Caco-2 (cell line): ENCODE data around the gene SSBP1. TPM values are rescaled to one million over a fixed set of nuclear protein-coding genes. Genes with fewer than 3 reads are reported as not detected.

Experiments
- BruUV-seq: library from RNA; stranded (reverse); fragments of 400-500 nt; replicated peaks from 2 replicates; lab custom pipeline; 2021; lab: Mats Ljungman, UMichigan
- CTCF ChIA-PET: fragments of 300-600 bp; sonication (Branson Sonifier 250); formaldehyde crosslinking; loops from one replicate; lab custom pipeline; 2022; ENCODE audit warnings: antibody characterized with exemption; lab: Charles Lee
- POLR2A ChIA-PET: fragments of 300-600 bp; sonication (Branson Sonifier 250); formaldehyde crosslinking; loops from one replicate; lab custom pipeline; 2022; ENCODE audit warnings: antibody characterized with exemption; lab: Charles Lee
- DNase-seq, 2 experiments: peaks; one replicate each; pipeline versions ENCODE4 v3.0.0 to v3.0.0-alpha.2; 2020 to 2022
- H3K27me3 ChIP-seq: replicated peaks from 2 replicates; pipeline ENCODE4 v1.6.0; 2011; ENCODE audit warnings: low read length; ENCODE audit not compliant: control insufficient read depth, insufficient read depth
- H3K36me3 ChIP-seq: 2 replicates; pipeline ENCODE4 v1.5.1; 2011; ENCODE audit warnings: low read length; ENCODE audit not compliant: control insufficient read depth, insufficient read depth
- H3K4me1 ChIP-seq: fragments of 250-450 bp; sonication (Bioruptor Pico); 2 replicates; pipeline ENCODE4 v1.5.1; 2020; ENCODE audit warnings: mild to moderate bottlenecking
- H3K4me3 ChIP-seq: 2 replicates; pipeline ENCODE4 v1.5.1; 2011; ENCODE audit warnings: low read depth, mild to moderate bottlenecking, control low read depth, low read length
- H3K9me3 ChIP-seq: fragments of 250-450 bp; sonication (Bioruptor Pico); 2 replicates; pipeline ENCODE4 v1.5.1; 2020; ENCODE audit warnings: mild to moderate bottlenecking, moderate library complexity
- H3K27ac Mint-ChIP-seq: one replicate; pipeline ENCODE4 v1.8.0; 2022; ENCODE audit warnings: mixed read lengths; ENCODE audit not compliant: unreplicated experiment
- H3K27me3 Mint-ChIP-seq: one replicate; pipeline ENCODE4 v1.8.0; 2022; ENCODE audit warnings: mixed read lengths; ENCODE audit not compliant: insufficient read depth, unreplicated experiment
- H3K36me3 Mint-ChIP-seq: one replicate; pipeline ENCODE4 v1.8.0; 2022; ENCODE audit warnings: mild to moderate bottlenecking, mixed read lengths; ENCODE audit not compliant: insufficient read depth, unreplicated experiment
- H3K4me1 Mint-ChIP-seq: one replicate; pipeline ENCODE4 v1.8.0; 2022; ENCODE audit warnings: low read depth, mixed read lengths; ENCODE audit not compliant: unreplicated experiment
- H3K4me3 Mint-ChIP-seq: one replicate; pipeline ENCODE4 v1.8.0; 2022; ENCODE audit warnings: mild to moderate bottlenecking, moderate library complexity, mixed read lengths; ENCODE audit not compliant: unreplicated experiment
- H3K9me3 Mint-ChIP-seq: one replicate; pipeline ENCODE4 v1.8.0; 2022; ENCODE audit warnings: mixed read lengths; ENCODE audit not compliant: unreplicated experiment
- CTCF ChIP-seq, 2 experiments: fragments of 200-600 bp in 1 of 2; IDR thresholded peaks; 1 replicate in 1 of 2; 2 replicates in 1 of 2; pipeline versions ENCODE4 v1.5.1 to v1.8.0; 2011 to 2022; ENCODE audit warnings: antibody characterized with exemption in 1 of 2, control low read depth in 1 of 2, inconsistent platforms in 1 of 2, low read depth in 1 of 2, low read length in 1 of 2, mild to moderate bottlenecking in 1 of 2, moderate library complexity in 1 of 2; ENCODE audit not compliant: insufficient read depth in 1 of 2, severe bottlenecking in 1 of 2, unreplicated experiment in 1 of 2
- intact Hi-C: fragments of 100-400 bp; cut with micrococcal nuclease; formaldehyde crosslinking; loops from one replicate; pipeline ENCODE4 v1.10.0; 2022; ENCODE audit not compliant: unreplicated experiment
- total RNA-seq: library from RNA; stranded (reverse); gene quantifications from 2 replicates; pipeline ENCODE4 v1.2.3, GENCODE V29; 2022

The SSBP1 gene
- total RNA-seq, 1 experiment from 2014 or later: 199 TPM

GRCh38 chr7:141708351-141708750 is 29.8 kb upstream of the SSBP1 start, which contains the start of gene WEE2:
WEE2 (plus strand) TSS chr7:141708353; CDS start chr7:141708759, 406 bp downstream.
- H3K27me3 Mint-ChIP-seq: no peaks in the 10 kb centered on the region
- Histone ChIP-seq H3K4me1 (peaks cover 48% of the 10 kb centered on the region), H3K36me3 (no peaks in the 10 kb centered on the region), H3K9me3 (no peaks in the 10 kb centered on the region), H3K4me3 (no peak within 1 kb of the TSS), H3K27me3 (no peaks in the 10 kb centered on the region)
- TF ChIP-seq CTCF (IDR thresholded peaks at IDR 0.05; ENCODE audit: insufficient read depth in 1 of 2, low read depth in 1 of 2, low read length in 1 of 2, severe bottlenecking in 1 of 2, unreplicated experiment in 1 of 2): no peak
- H3K36me3 Mint-ChIP-seq: no peaks in the 10 kb centered on the region
- no TSS peak for BruUV-seq
- intact Hi-C loops: loop anchor here (10.0 kb wide), 1 partner anchor 54 kb away; no protein-coding TSS in a partner anchor
- CTCF ChIA-PET: interaction anchor here (1.2 kb wide), 1 partner anchor 54 kb away, joined by 3 read pairs; no protein-coding TSS in a partner anchor
- peaks cover 20% of the 10 kb centered on the region for H3K4me1 Mint-ChIP-seq
- POLR2A ChIA-PET: interaction anchor here (0.6 kb wide), 1 partner anchor 180 kb away, joined by 3 read pairs; no protein-coding TSS in a partner anchor
- DNase-seq: no peak
- no peaks in the 10 kb centered on the region for H3K9me3 Mint-ChIP-seq
- no peak within 1 kb of the TSS for H3K4me3 Mint-ChIP-seq
- H3K27ac Mint-ChIP-seq: no peak within 1 kb of the TSS

DNA sequence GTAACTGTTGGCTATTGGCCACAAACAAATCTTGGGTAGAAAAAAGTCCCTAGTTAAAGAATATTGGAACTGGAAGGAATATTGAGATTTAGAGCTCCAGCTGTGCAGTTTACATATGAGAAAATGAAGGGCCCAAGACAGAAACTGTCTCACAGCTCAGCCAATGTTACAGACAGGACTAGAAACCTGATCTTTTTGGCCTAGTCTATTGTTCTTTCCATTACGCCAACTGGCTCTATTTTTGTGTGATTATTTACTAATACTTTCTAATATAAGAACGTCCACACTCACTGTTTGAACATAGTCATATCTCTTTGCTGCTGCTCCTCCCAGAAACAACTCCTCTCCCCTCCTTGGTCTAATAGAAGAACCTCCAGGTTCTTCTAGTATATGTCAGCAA is 28.8 kb upstream of the SSBP1 start:
- no peaks in the 10 kb centered on the region for H3K36me3 ChIP-seq
- Mint-ChIP-seq H3K4me3 (no peak overlapping the region), H3K27me3 (no peaks in the 10 kb centered on the region), H3K27ac (no peak overlapping the region), H3K36me3 (no peaks in the 10 kb centered on the region), H3K4me1 (peaks cover 23% of the 10 kb centered on the region), H3K9me3 (no peaks in the 10 kb centered on the region)
- H3K9me3 ChIP-seq: no peaks in the 10 kb centered on the region
- ChIA-PET CTCF (interaction anchor here (1.0 to 1.3 kb wide), 2 partner anchors 29 to 55 kb away, joined by 3 to 5 read pairs; partner anchors contain the start of gene SSBP1), POLR2A (no interaction called here)
- H3K4me1 ChIP-seq: peaks cover 48% of the 10 kb centered on the region
- no TSS peak for BruUV-seq
- intact Hi-C loops: loop anchor here (10.0 kb wide), 1 partner anchor 55 kb away; no protein-coding TSS in a partner anchor
- TF ChIP-seq CTCF (IDR thresholded peaks at IDR 0.05; ENCODE audit: insufficient read depth in 1 of 2, low read depth in 1 of 2, low read length in 1 of 2, severe bottlenecking in 1 of 2, unreplicated experiment in 1 of 2): no peak
- DNase-seq: no peak
- no peak overlapping the region for H3K4me3 ChIP-seq
- no peaks in the 10 kb centered on the region for H3K27me3 ChIP-seq

DNA sequence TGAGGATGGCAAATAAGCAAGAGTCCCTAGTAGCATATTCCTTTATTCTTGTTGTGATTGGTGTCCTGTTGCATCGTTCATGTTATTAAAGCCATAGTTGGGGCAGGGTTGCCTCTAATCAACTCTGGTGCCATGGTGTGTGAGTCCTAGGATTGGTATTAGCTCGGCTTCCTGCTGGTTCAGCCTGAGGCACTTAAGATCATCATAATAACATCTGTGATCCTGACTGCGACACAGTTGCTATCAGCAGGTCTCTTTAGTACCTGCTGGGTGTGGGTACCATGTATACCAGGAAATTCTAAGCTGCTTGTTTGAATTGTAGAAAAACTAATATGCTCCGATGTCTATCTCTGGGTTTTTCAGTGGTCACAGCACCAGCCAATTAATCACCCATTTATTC is 28.4 kb upstream of the SSBP1 start:
- peaks cover 24% of the 10 kb centered on the region for H3K4me1 Mint-ChIP-seq
- peaks cover 48% of the 10 kb centered on the region for H3K4me1 ChIP-seq
- no peaks in the 10 kb centered on the region for H3K9me3 Mint-ChIP-seq
- H3K36me3 Mint-ChIP-seq: no peaks in the 10 kb centered on the region
- intact Hi-C loops: loop anchor here (10.0 kb wide), 1 partner anchor 55 kb away; no protein-coding TSS in a partner anchor
- DNase-seq: no peak
- no peak overlapping the region for H3K4me3 ChIP-seq
- H3K9me3 ChIP-seq: no peaks in the 10 kb centered on the region
- no peak overlapping the region for H3K27ac Mint-ChIP-seq
- no peak for TF ChIP-seq CTCF (IDR thresholded peaks at IDR 0.05; ENCODE audit: insufficient read depth in 1 of 2, low read depth in 1 of 2, low read length in 1 of 2, severe bottlenecking in 1 of 2, unreplicated experiment in 1 of 2)
- no peaks in the 10 kb centered on the region for H3K27me3 Mint-ChIP-seq
- H3K4me3 Mint-ChIP-seq: no peak overlapping the region
- no peaks in the 10 kb centered on the region for H3K27me3 ChIP-seq
- ChIA-PET CTCF (interaction anchor here (1.0 to 1.3 kb wide), 2 partner anchors 28 to 55 kb away, joined by 3 to 5 read pairs; partner anchors contain the start of gene SSBP1), POLR2A (no interaction called here)
- no TSS peak for BruUV-seq
- H3K36me3 ChIP-seq: no peaks in the 10 kb centered on the region
